Colon (tissue), 2 donors: Measurements from ENCODE around the gene GPSM3.
"Not testable (repeated sequence)": the region's sequence is repeated elsewhere in the genome, so short reads cannot be mapped to it uniquely, and the experiment has no call there.

Experiments
- FAIRE-seq: peaks from 2 replicates; lab custom pipeline; 2012; peaks lifted over from hg19 to GRCh38; lab: Jason Lieb, UNC
- donor health status: control.
- donor health status: control.

GPSM3 gene

GRCh38 chr6:32202186-32202585 lies 9.7 kb upstream of the GPSM3 start:
- no peak for FAIRE-seq

GRCh38 chr6:32200711-32201475 lies 8.4 kb upstream of the GPSM3 start:
- no peak for FAIRE-seq

- no peak for FAIRE-seq
Measured at GRCh38 chr6:32198866-32199265, 6.4 kb upstream of the GPSM3 start.

- FAIRE-seq = no peak
Measured at GRCh38 chr6:32198345-32198696, 5.9 kb upstream of the GPSM3 start.

GRCh38 chr6:32196682-32197616 lies 4.5 kb upstream of the GPSM3 start:
- FAIRE-seq = no peak

GRCh38 chr6:32195902-32196681 lies 3.6 kb upstream of the GPSM3 start:
- no peak for FAIRE-seq

GRCh38 chr6:32195652-32195901 lies 3.1 kb upstream of the GPSM3 start:
- peak; percentile 61 for FAIRE-seq

- no peak for FAIRE-seq
Measured at GRCh38 chr6:32194825-32195651, 2.6 kb upstream of the GPSM3 start.

GRCh38 chr6:32194388-32194787 lies 1.9 kb upstream of the GPSM3 start:
- no peak for FAIRE-seq

GRCh38 chr6:32193096-32193495 lies 653 bp upstream of the GPSM3 start:
- FAIRE-seq = not testable (repeated sequence)

GRCh38 chr6:32191696-32192607 lies 491 bp downstream of the GPSM3 start:
- no peak for FAIRE-seq

- no peak for FAIRE-seq
Measured at GRCh38 chr6:32190911-32191677, 1.3 kb downstream of the GPSM3 start.

GRCh38 chr6:32190054-32190851 lies 2.2 kb downstream of the GPSM3 start, which contains the start of gene PBX2:
Gene PBX2, minus strand, starts transcription at chr6:32190202. Its CDS starts 287 bp downstream, at chr6:32189915.
- no peak for FAIRE-seq

- no peak for FAIRE-seq
Measured at GRCh38 chr6:32189742-32190053, 2.7 kb downstream of the GPSM3 start.

- FAIRE-seq = no peak
Measured at GRCh38 chr6:32189069-32189741, 3.2 kb downstream of the GPSM3 start.

GRCh38 chr6:32188381-32189068 lies 3.9 kb downstream of the GPSM3 start:
- no peak for FAIRE-seq

- not testable (repeated sequence) for FAIRE-seq
Measured at GRCh38 chr6:32187725-32188380, 4.6 kb downstream of the GPSM3 start.
